HL-60 (cell line): ENCODE measurements around the gene LY6G6D.

ENCODE experiments used
- DNase-seq, 2 experiments: peaks; one replicate each; pipeline ENCODE4 v3.0.0-alpha.2; 2010 to 2020; ENCODE audit warnings: low read depth in 1 of 2, low spot score in 1 of 2
- H3K27ac ChIP-seq: fragments of 250-450 bp; sonication (Bioruptor Pico); replicated peaks from 2 replicates; pipeline ENCODE4 v1.5.1; 2020; ENCODE audit warnings: mild to moderate bottlenecking, moderate library complexity
- H3K27me3 ChIP-seq: fragments of 250-450 bp; sonication (Bioruptor Pico); 2 replicates; pipeline ENCODE4 v1.5.1; 2021; ENCODE audit warnings: mild to moderate bottlenecking, moderate library complexity; ENCODE audit not compliant: insufficient read depth, poor library complexity, severe bottlenecking
- H3K4me3 ChIP-seq: replicated peaks from 2 replicates; pipeline ENCODE4 v1.5.1; 2011; ENCODE audit warnings: mild to moderate bottlenecking, control low read depth, low read length; ENCODE audit not compliant: insufficient read depth
- CTCF ChIP-seq: IDR thresholded peaks from one replicate; pipeline ENCODE4 v1.5.1; 2011; ENCODE audit warnings: low read length, control low read depth, inconsistent platforms; ENCODE audit not compliant: insufficient read depth
- GABPA ChIP-seq: IDR thresholded peaks from 2 replicates; pipeline ENCODE4 v1.6.1; 2012; ENCODE audit warnings: low read depth
- POLR2AphosphoS5 ChIP-seq: IDR thresholded peaks from 2 replicates; pipeline ENCODE4 v1.6.1; 2012; ENCODE audit warnings: low read depth
- REST ChIP-seq: IDR thresholded peaks from 2 replicates; pipeline ENCODE4 v1.6.1; 2012; ENCODE audit warnings: low read depth; ENCODE audit not compliant: insufficient replicate concordance
- SPI1 ChIP-seq: IDR thresholded peaks from 2 replicates; pipeline ENCODE4 v1.6.1; 2012; ENCODE audit warnings: low read depth, mild to moderate bottlenecking, borderline replicate concordance

The LY6G6D gene

GRCh38 chr6:31717499-31718222, 2.5 kb downstream of the LY6G6D start:
- H3K27me3 ChIP-seq = no peaks in the 10 kb centered on the region
- no peak for DNase-seq
- no peak for TF ChIP-seq POLR2AphosphoS5
- TF ChIP-seq CTCF = no peak
- TF ChIP-seq REST = no peak
- no peak for TF ChIP-seq SPI1
- no peak for TF ChIP-seq GABPA
- no peak overlapping the region for H3K27ac ChIP-seq
- H3K4me3 ChIP-seq = no peak overlapping the region

- no peak for DNase-seq
- TF ChIP-seq REST = no peak
- TF ChIP-seq POLR2AphosphoS5 = no peak
- TF ChIP-seq CTCF = no peak
- no peak for TF ChIP-seq SPI1
- no peak for TF ChIP-seq GABPA
- H3K27ac ChIP-seq = no peak overlapping the region
- H3K27me3 ChIP-seq = no peaks in the 10 kb centered on the region
- H3K4me3 ChIP-seq = no peak overlapping the region
Measured at GRCh38 chr6:31718265-31718664, 3.1 kb downstream of the LY6G6D start.

GRCh38 chr6:31719001-31719400, 3.9 kb downstream of the LY6G6D start:
- no peaks in the 10 kb centered on the region for H3K27me3 ChIP-seq
- H3K27ac ChIP-seq = no peak overlapping the region
- H3K4me3 ChIP-seq = no peak overlapping the region
- no peak for TF ChIP-seq REST
- TF ChIP-seq CTCF = no peak
- TF ChIP-seq GABPA = no peak
- no peak for DNase-seq
